ENCODE data around the gene INHBB. TPM values are rescaled to one million over a fixed set of nuclear protein-coding genes. Genes with fewer than 3 reads are reported as not detected.

INHBB gene
- total RNA-seq, 1 donor from 2014 or later: 1.0 TPM

- H3K4me1 ChIP-seq (ENCODE audit: control insufficient read depth in 3 of 3, insufficient read depth in 3 of 3, low read length in 3 of 3): peaks cover 0 to under 1% (median 0%) of the 10 kb centered on the region in 3 donors
- H3K9me3 ChIP-seq (ENCODE audit: control insufficient read depth in 3 of 3, low read length in 3 of 3): no peaks in the 10 kb centered on the region
- peaks cover 0 to 4% (median 0%) of the 10 kb centered on the region in 3 donors for H3K36me3 ChIP-seq (ENCODE audit: control insufficient read depth in 3 of 3, insufficient read depth in 3 of 3, low read length in 3 of 3)
- H3K4me3 ChIP-seq (ENCODE audit: low read length in 3 of 3): no peak overlapping the region
- H3K27ac ChIP-seq (ENCODE audit: low read depth, low read length): no peak overlapping the region
- H3K9ac ChIP-seq (ENCODE audit: low read depth in 1 of 3, low read length in 3 of 3): no peak overlapping the region
- peaks cover 8 to 9% (median 8%) of the 10 kb centered on the region in 3 donors for H3K27me3 ChIP-seq (ENCODE audit: control insufficient read depth in 3 of 3, insufficient read depth in 3 of 3, low read length in 3 of 3)
These were observed 7.0 kb downstream of the INHBB start for GRCh38 chr2:120352696-120353590.

- Histone ChIP-seq H3K9ac (ENCODE audit: low read depth in 1 of 3, low read length in 3 of 3) (no peak overlapping the region), H3K36me3 (ENCODE audit: control insufficient read depth in 3 of 3, insufficient read depth in 3 of 3, low read length in 3 of 3) (peaks cover 0 to 4% (median 0%) of the 10 kb centered on the region in 3 donors), H3K9me3 (ENCODE audit: control insufficient read depth in 3 of 3, low read length in 3 of 3) (no peaks in the 10 kb centered on the region), H3K4me1 (ENCODE audit: control insufficient read depth in 3 of 3, insufficient read depth in 3 of 3, low read length in 3 of 3) (no peaks in the 10 kb centered on the region), H3K27me3 (ENCODE audit: control insufficient read depth in 3 of 3, insufficient read depth in 3 of 3, low read length in 3 of 3) (peaks cover 7 to 9% (median 7%) of the 10 kb centered on the region in 3 donors), H3K4me3 (ENCODE audit: low read length in 3 of 3) (no peak overlapping the region), H3K27ac (ENCODE audit: low read depth, low read length) (no peak overlapping the region)
These were observed 7.6 kb downstream of the INHBB start for GRCh38 chr2:120353591-120353898.

GRCh38 chr2:120353931-120354330 is 8.0 kb downstream of the INHBB start:
- peaks cover 3 to 7% (median 5%) of the 10 kb centered on the region in 3 donors for H3K27me3 ChIP-seq (ENCODE audit: control insufficient read depth in 3 of 3, insufficient read depth in 3 of 3, low read length in 3 of 3)
- no peaks in the 10 kb centered on the region for H3K9me3 ChIP-seq (ENCODE audit: control insufficient read depth in 3 of 3, low read length in 3 of 3)
- H3K36me3 ChIP-seq (ENCODE audit: control insufficient read depth in 3 of 3, insufficient read depth in 3 of 3, low read length in 3 of 3): peaks cover 0 to 4% (median 0%) of the 10 kb centered on the region in 3 donors
- H3K4me1 ChIP-seq (ENCODE audit: control insufficient read depth in 3 of 3, insufficient read depth in 3 of 3, low read length in 3 of 3): no peaks in the 10 kb centered on the region
- no peak overlapping the region for H3K27ac ChIP-seq (ENCODE audit: low read depth, low read length)
- H3K9ac ChIP-seq (ENCODE audit: low read depth in 1 of 3, low read length in 3 of 3): no peak overlapping the region
- H3K4me3 ChIP-seq (ENCODE audit: low read length in 3 of 3): no peak overlapping the region

GRCh38 chr2:120354467-120354866 is 8.5 kb downstream of the INHBB start:
- H3K36me3 ChIP-seq (ENCODE audit: control insufficient read depth in 3 of 3, insufficient read depth in 3 of 3, low read length in 3 of 3): peaks cover 0 to 4% (median 0%) of the 10 kb centered on the region in 3 donors
- no peak overlapping the region for H3K4me3 ChIP-seq (ENCODE audit: low read length in 3 of 3)
- H3K9me3 ChIP-seq (ENCODE audit: control insufficient read depth in 3 of 3, low read length in 3 of 3): no peaks in the 10 kb centered on the region
- H3K27ac ChIP-seq (ENCODE audit: low read depth, low read length): no peak overlapping the region
- H3K27me3 ChIP-seq (ENCODE audit: control insufficient read depth in 3 of 3, insufficient read depth in 3 of 3, low read length in 3 of 3): peaks cover 0 to 3% (median 0%) of the 10 kb centered on the region in 3 donors
- H3K9ac ChIP-seq (ENCODE audit: low read depth in 1 of 3, low read length in 3 of 3): no peak overlapping the region
- H3K4me1 ChIP-seq (ENCODE audit: control insufficient read depth in 3 of 3, insufficient read depth in 3 of 3, low read length in 3 of 3): peaks cover 0 to under 1% (median 0%) of the 10 kb centered on the region in 3 donors

GRCh38 chr2:120354935-120355779 is 9.2 kb downstream of the INHBB start:
- Histone ChIP-seq H3K27ac (ENCODE audit: low read depth, low read length) (no peak overlapping the region), H3K27me3 (ENCODE audit: control insufficient read depth in 3 of 3, insufficient read depth in 3 of 3, low read length in 3 of 3) (no peaks in the 10 kb centered on the region), H3K4me1 (ENCODE audit: control insufficient read depth in 3 of 3, insufficient read depth in 3 of 3, low read length in 3 of 3) (peaks cover 0 to 5% (median 3%) of the 10 kb centered on the region in 3 donors), H3K9me3 (ENCODE audit: control insufficient read depth in 3 of 3, low read length in 3 of 3) (no peaks in the 10 kb centered on the region), H3K4me3 (ENCODE audit: low read length in 3 of 3) (no peak overlapping the region), H3K9ac (ENCODE audit: low read depth in 1 of 3, low read length in 3 of 3) (no peak overlapping the region), H3K36me3 (ENCODE audit: control insufficient read depth in 3 of 3, insufficient read depth in 3 of 3, low read length in 3 of 3) (no peaks in the 10 kb centered on the region)

GRCh38 chr2:120355780-120356266 is 9.9 kb downstream of the INHBB start:
- Histone ChIP-seq H3K36me3 (ENCODE audit: control insufficient read depth in 3 of 3, insufficient read depth in 3 of 3, low read length in 3 of 3) (no peaks in the 10 kb centered on the region), H3K4me3 (ENCODE audit: low read length in 3 of 3) (no peak overlapping the region), H3K9ac (ENCODE audit: low read depth in 1 of 3, low read length in 3 of 3) (no peak overlapping the region), H3K4me1 (ENCODE audit: control insufficient read depth in 3 of 3, insufficient read depth in 3 of 3, low read length in 3 of 3) (peaks cover 0 to 9% (median 9%) of the 10 kb centered on the region in 3 donors), H3K9me3 (ENCODE audit: control insufficient read depth in 3 of 3, low read length in 3 of 3) (no peaks in the 10 kb centered on the region), H3K27me3 (ENCODE audit: control insufficient read depth in 3 of 3, insufficient read depth in 3 of 3, low read length in 3 of 3) (no peaks in the 10 kb centered on the region), H3K27ac (ENCODE audit: low read depth, low read length) (no peak overlapping the region)

- no peak overlapping the region for H3K9ac ChIP-seq (ENCODE audit: low read depth in 1 of 3, low read length in 3 of 3)
- no peaks in the 10 kb centered on the region for H3K36me3 ChIP-seq (ENCODE audit: control insufficient read depth in 3 of 3, insufficient read depth in 3 of 3, low read length in 3 of 3)
- no peaks in the 10 kb centered on the region for H3K27me3 ChIP-seq (ENCODE audit: control insufficient read depth in 3 of 3, insufficient read depth in 3 of 3, low read length in 3 of 3)
- H3K4me3 ChIP-seq (ENCODE audit: low read length in 3 of 3): no peak overlapping the region
- no peak overlapping the region for H3K27ac ChIP-seq (ENCODE audit: low read depth, low read length)
- no peaks in the 10 kb centered on the region for H3K9me3 ChIP-seq (ENCODE audit: control insufficient read depth in 3 of 3, low read length in 3 of 3)
- H3K4me1 ChIP-seq (ENCODE audit: control insufficient read depth in 3 of 3, insufficient read depth in 3 of 3, low read length in 3 of 3): peaks cover 0 to 9% (median 9%) of the 10 kb centered on the region in 3 donors
These were observed 11.8 kb downstream of the INHBB start for GRCh38 chr2:120357768-120358167.

GRCh38 chr2:120358734-120359465 is 13.0 kb downstream of the INHBB start:
- H3K36me3 ChIP-seq (ENCODE audit: control insufficient read depth in 3 of 3, insufficient read depth in 3 of 3, low read length in 3 of 3): no peaks in the 10 kb centered on the region
- H3K27ac ChIP-seq (ENCODE audit: low read depth, low read length): no peak overlapping the region
- H3K9me3 ChIP-seq (ENCODE audit: control insufficient read depth in 3 of 3, low read length in 3 of 3): no peaks in the 10 kb centered on the region
- no peak overlapping the region for H3K9ac ChIP-seq (ENCODE audit: low read depth in 1 of 3, low read length in 3 of 3)
- H3K4me3 ChIP-seq (ENCODE audit: low read length in 3 of 3): no peak overlapping the region
- H3K27me3 ChIP-seq (ENCODE audit: control insufficient read depth in 3 of 3, insufficient read depth in 3 of 3, low read length in 3 of 3): no peaks in the 10 kb centered on the region
- H3K4me1 ChIP-seq (ENCODE audit: control insufficient read depth in 3 of 3, insufficient read depth in 3 of 3, low read length in 3 of 3): peaks cover 0 to 9% (median 9%) of the 10 kb centered on the region in 3 donors

- Histone ChIP-seq H3K36me3 (ENCODE audit: control insufficient read depth in 3 of 3, insufficient read depth in 3 of 3, low read length in 3 of 3) (no peaks in the 10 kb centered on the region), H3K4me1 (ENCODE audit: control insufficient read depth in 3 of 3, insufficient read depth in 3 of 3, low read length in 3 of 3) (peaks cover 6 to 10% (median 9%) of the 10 kb centered on the region in 3 donors), H3K9ac (ENCODE audit: low read depth in 1 of 3, low read length in 3 of 3) (no peak overlapping the region), H3K4me3 (ENCODE audit: low read length in 3 of 3) (no peak overlapping the region), H3K9me3 (ENCODE audit: control insufficient read depth in 3 of 3, low read length in 3 of 3) (no peaks in the 10 kb centered on the region), H3K27me3 (ENCODE audit: control insufficient read depth in 3 of 3, insufficient read depth in 3 of 3, low read length in 3 of 3) (no peaks in the 10 kb centered on the region), H3K27ac (ENCODE audit: low read depth, low read length) (no peak overlapping the region)
These were observed 14.4 kb downstream of the INHBB start for GRCh38 chr2:120360307-120360855.

Measured in skeletal muscle tissue (tissue), 4 donors.